HUES64 (cell line): ENCODE measurements around the gene AKAP11.

Source experiments
- H3K27ac ChIP-seq: 2 replicates; pipeline ENCODE4 v1.7.0; 2013; ENCODE audit warnings: low read depth, low read length, inconsistent platforms
- H3K27me3 ChIP-seq: 2 replicates; pipeline ENCODE4 v1.6.1; 2013; ENCODE audit warnings: mild to moderate bottlenecking, low read length; ENCODE audit not compliant: insufficient read depth
- H3K36me3 ChIP-seq: 2 replicates; pipeline ENCODE4 v1.6.1; 2013; ENCODE audit warnings: mild to moderate bottlenecking, low read length; ENCODE audit not compliant: insufficient read depth
- H3K4me1 ChIP-seq: 2 replicates; pipeline ENCODE4 v1.6.1; 2013; ENCODE audit warnings: mild to moderate bottlenecking, low read length, moderate library complexity; ENCODE audit not compliant: insufficient read depth
- H3K4me3 ChIP-seq: 2 replicates; pipeline ENCODE4 v1.5.1; 2013; ENCODE audit warnings: mild to moderate bottlenecking, low read length, moderate library complexity
- H3K9ac ChIP-seq: 2 replicates; pipeline ENCODE4 v1.6.1; 2013; ENCODE audit warnings: mild to moderate bottlenecking, low read depth, low read length
- H3K9me3 ChIP-seq: 2 replicates; pipeline ENCODE4 v1.6.1; 2013; ENCODE audit warnings: low read depth, low read length; ENCODE audit not compliant: insufficient read depth
- WGBS: fragments of 150-250, 120-280 bp; methylation state at CpG from one replicate; pipeline ENCODE4 v1.1.7; 2013; ENCODE audit warnings: missing lambda C conversion rate; 5-methylcytosine and 5-hydroxymethylcytosine counted together

The AKAP11 gene

GRCh38 chr13:42255886-42256285 is 16.1 kb upstream of the AKAP11 start:
- no peak overlapping the region for H3K4me3 ChIP-seq
- no peak overlapping the region for H3K27ac ChIP-seq
- no peaks in the 10 kb centered on the region for H3K36me3 ChIP-seq
- 0 out of 2 replicates have a peak, but pooled peaks cover 3% of the 10 kb centered on the region for H3K9me3 ChIP-seq
- H3K27me3 ChIP-seq, result no peaks in the 10 kb centered on the region
- WGBS, result 92% methylated on average over 5 of the region's 5 CpGs
- H3K4me1 ChIP-seq, result no peaks in the 10 kb centered on the region
- H3K9ac ChIP-seq, result no peak overlapping the region

- H3K36me3 ChIP-seq, result no peaks in the 10 kb centered on the region
- no peak overlapping the region for H3K27ac ChIP-seq
- 70% methylated on average over 5 of the region's 5 CpGs for WGBS
- peaks cover 11% of the 10 kb centered on the region; the same call in 1 of the 2 replicates for H3K9me3 ChIP-seq
- H3K27me3 ChIP-seq, result no peaks in the 10 kb centered on the region
- no peak overlapping the region for H3K9ac ChIP-seq
- no peaks in the 10 kb centered on the region for H3K4me1 ChIP-seq
- H3K4me3 ChIP-seq, result no peak overlapping the region
Measured at GRCh38 chr13:42258747-42259146, 13.2 kb upstream of the AKAP11 start.

- 88% methylated on average over 4 of the region's 4 CpGs for WGBS
- Histone ChIP-seq H3K9ac (no peak overlapping the region), H3K4me3 (no peak overlapping the region), H3K27me3 (no peaks in the 10 kb centered on the region), H3K4me1 (no peaks in the 10 kb centered on the region), H3K9me3 (peaks cover 11% of the 10 kb centered on the region; the same call in 1 of the 2 replicates), H3K27ac (no peak overlapping the region), H3K36me3 (no peaks in the 10 kb centered on the region)
Measured at GRCh38 chr13:42259515-42259914, 12.4 kb upstream of the AKAP11 start.

- no peak overlapping the region for H3K27ac ChIP-seq
- peaks cover 11% of the 10 kb centered on the region; the same call in 1 of the 2 replicates for H3K9me3 ChIP-seq
Measured at GRCh38 chr13:42260903-42261654, 10.9 kb upstream of the AKAP11 start.

GRCh38 chr13:42266473-42266872 is 5.5 kb upstream of the AKAP11 start:
- Histone ChIP-seq H3K9me3 (peaks cover 19% of the 10 kb centered on the region), H3K4me1 (peaks cover 2% of the 10 kb centered on the region; the same call in 1 of the 2 replicates), H3K4me3 (no peak overlapping the region), H3K36me3 (no peaks in the 10 kb centered on the region), H3K27me3 (no peaks in the 10 kb centered on the region), H3K27ac (no peak overlapping the region), H3K9ac (no peak overlapping the region)
- 81% methylated on average over 2 of the region's 3 CpGs for WGBS

More at GRCh38 chr13:42260903-42261654, 10.9 kb upstream of the AKAP11 start:
- no peaks in the 10 kb centered on the region for H3K36me3 ChIP-seq
- WGBS, result 92% methylated on average over 8 of the region's 8 CpGs
- H3K9ac ChIP-seq, result no peak overlapping the region
- no peaks in the 10 kb centered on the region for H3K27me3 ChIP-seq
- no peaks in the 10 kb centered on the region for H3K4me1 ChIP-seq
- H3K4me3 ChIP-seq, result no peak overlapping the region

- no peak overlapping the region for H3K9ac ChIP-seq
- H3K27ac ChIP-seq, result no peak overlapping the region
Measured at GRCh38 chr13:42270160-42270856, 1.6 kb upstream of the AKAP11 start.

GRCh38 chr13:42270857-42271215 is 1.1 kb upstream of the AKAP11 start:
- H3K4me1 ChIP-seq, result peaks cover 8% of the 10 kb centered on the region; the same call in 1 of the 2 replicates
- H3K4me3 ChIP-seq, result peak overlapping the region; percentile 78
- H3K36me3 ChIP-seq, result no peaks in the 10 kb centered on the region
- no peak overlapping the region for H3K27ac ChIP-seq
- 0 out of 2 replicates have a peak overlapping the region, but pooled peaks have one; percentile 69 for H3K9ac ChIP-seq
- no peaks in the 10 kb centered on the region for H3K27me3 ChIP-seq
- H3K9me3 ChIP-seq, result peaks cover 16% of the 10 kb centered on the region
- 84% methylated on average over 6 of the region's 6 CpGs for WGBS

More at GRCh38 chr13:42270160-42270856, 1.6 kb upstream of the AKAP11 start:
- Histone ChIP-seq H3K4me3 (peak overlapping the region; percentile 78), H3K27me3 (no peaks in the 10 kb centered on the region), H3K4me1 (peaks cover 8% of the 10 kb centered on the region; the same call in 1 of the 2 replicates), H3K9me3 (peaks cover 16% of the 10 kb centered on the region), H3K36me3 (no peaks in the 10 kb centered on the region)
- 98% methylated on average over 6 of the region's 6 CpGs for WGBS

- WGBS, result 2% methylated on average over 44 of the region's 57 CpGs
- peaks cover 16% of the 10 kb centered on the region for H3K9me3 ChIP-seq
- peak overlapping the region; percentile 84 for H3K27ac ChIP-seq
- H3K4me3 ChIP-seq, result peak overlapping the region; percentile 78
- H3K27me3 ChIP-seq, result no peaks in the 10 kb centered on the region
- peaks cover 9% of the 10 kb centered on the region for H3K4me1 ChIP-seq
- no peaks in the 10 kb centered on the region for H3K36me3 ChIP-seq
- peak overlapping the region; percentile 69 for H3K9ac ChIP-seq
Measured at GRCh38 chr13:42271337-42272114, 426 bp upstream of the AKAP11 start.

- Histone ChIP-seq H3K36me3 (no peaks in the 10 kb centered on the region), H3K9me3 (peaks cover 16% of the 10 kb centered on the region), H3K4me1 (peaks cover 21% of the 10 kb centered on the region), H3K9ac (peak overlapping the region; percentile 77), H3K27ac (no peak overlapping the region), H3K4me3 (peak overlapping the region; percentile 78), H3K27me3 (no peaks in the 10 kb centered on the region)
- 34% methylated on average over 3 of the region's 4 CpGs for WGBS
Measured at GRCh38 chr13:42272804-42273175, 838 bp downstream of the AKAP11 start.

- H3K9me3 ChIP-seq, result peaks cover 14% of the 10 kb centered on the region
- no peak overlapping the region for H3K27ac ChIP-seq
- H3K27me3 ChIP-seq, result no peaks in the 10 kb centered on the region
- H3K36me3 ChIP-seq, result no peaks in the 10 kb centered on the region
- peaks cover 21% of the 10 kb centered on the region for H3K4me1 ChIP-seq
- WGBS, result 95% methylated on average over 9 of the region's 10 CpGs
- no peak overlapping the region for H3K4me3 ChIP-seq
- H3K9ac ChIP-seq, result no peak overlapping the region
Measured at GRCh38 chr13:42274386-42275097, 2.6 kb downstream of the AKAP11 start.
